Measurements from ENCODE around the gene SMC1A.
"Not testable (repeated sequence)": the region's sequence is repeated elsewhere in the genome, so short reads cannot be mapped to it uniquely, and the experiment has no call there.

- not testable (repeated sequence) for TF ChIP-seq POLR2A, TAF1 (IDR thresholded peaks at IDR 0.05; ENCODE audit: low read depth, low read length)
Measured at GRCh38 chrX:53420351-53420750, 2.1 kb downstream of the SMC1A start.
